Fibroblast of mammary gland (primary cell): ENCODE measurements around the gene MAOB.
"Not testable (repeated sequence)": the region's sequence is repeated elsewhere in the genome, so short reads cannot be mapped to it uniquely, and the experiment has no call there.

ENCODE experiments used
- DNase-seq: peaks from one replicate; pipeline ENCODE4 v3.0.0-alpha.2; 2010; ENCODE audit warnings: low read depth
- H3K4me3 ChIP-seq: 2 replicates; pipeline ENCODE4 v1.5.1; 2011; ENCODE audit warnings: low read depth, mild to moderate bottlenecking, low read length, moderate library complexity; ENCODE audit not compliant: control insufficient read depth
- CTCF ChIP-seq: conservative IDR thresholded peaks from 2 replicates; pipeline ENCODE4 v1.5.1; 2011; ENCODE audit warnings: low read depth, low read length, inconsistent platforms; ENCODE audit not compliant: control insufficient read depth, insufficient read depth

MAOB gene

GRCh38 chrX:43735534-43735933 is 146.7 kb downstream of the MAOB start:
- no peak overlapping the region for H3K4me3 ChIP-seq
- DNase-seq: no peak
- no peak for TF ChIP-seq CTCF

- no peak for TF ChIP-seq CTCF
- no peak for DNase-seq
- no peak overlapping the region for H3K4me3 ChIP-seq
These were observed 147.8 kb downstream of the MAOB start for GRCh38 chrX:43734444-43734843.

- no peak for TF ChIP-seq CTCF
- DNase-seq: no peak
These were observed 148.6 kb downstream of the MAOB start for GRCh38 chrX:43733699-43734098.

GRCh38 chrX:43731086-43731485 is 151.2 kb downstream of the MAOB start:
- H3K4me3 ChIP-seq: no peak overlapping the region
- DNase-seq: no peak
- TF ChIP-seq CTCF: no peak

More at GRCh38 chrX:43733699-43734098, 148.6 kb downstream of the MAOB start:
- no peak overlapping the region for H3K4me3 ChIP-seq

- no peak for TF ChIP-seq CTCF
- H3K4me3 ChIP-seq: no peak overlapping the region
- no peak for DNase-seq
These were observed 153.3 kb downstream of the MAOB start for GRCh38 chrX:43728966-43729365.

- no peak overlapping the region for H3K4me3 ChIP-seq
- no peak for TF ChIP-seq CTCF
- no peak for DNase-seq
These were observed 154.2 kb downstream of the MAOB start for GRCh38 chrX:43728002-43728401.

- H3K4me3 ChIP-seq, DNase-seq: not testable (repeated sequence)
These were observed 155.0 kb downstream of the MAOB start for GRCh38 chrX:43727254-43727653.

- not testable (repeated sequence) for DNase-seq, H3K4me3 ChIP-seq
These were observed 157.0 kb downstream of the MAOB start for GRCh38 chrX:43725227-43725626.
